Hepatocyte (in vitro differentiated cells): ENCODE measurements around the gene LMAN2L. TPM values are rescaled to one million over a fixed set of nuclear protein-coding genes. Genes with fewer than 3 reads are reported as not detected.

Experiments used
- DNase-seq: peaks from one replicate; pipeline ENCODE4 v3.0.0-alpha.2; 2016; ENCODE audit warnings: low spot score
- H2AFZ ChIP-seq: fragments of 200-600 bp; sonication (generic); 2 replicates; pipeline ENCODE4 v1.6.0; 2016; ENCODE audit warnings: antibody characterized with exemption, mild to moderate bottlenecking
- H3K27ac ChIP-seq: fragments of 200-600 bp; sonication (generic); 2 replicates; pipeline ENCODE4 v1.5.1; 2016; ENCODE audit warnings: mild to moderate bottlenecking
- H3K27me3 ChIP-seq: fragments of 200-600 bp; sonication (generic); 2 replicates; pipeline ENCODE4 v1.6.1; 2016
- H3K36me3 ChIP-seq: fragments of 200-600 bp; sonication (generic); replicated peaks from 2 replicates; pipeline ENCODE4 v1.5.1; 2016; ENCODE audit warnings: low read depth; ENCODE audit not compliant: insufficient read depth
- H3K4me1 ChIP-seq: fragments of 200-600 bp; sonication (generic); 2 replicates; pipeline ENCODE4 v1.5.1; 2016; ENCODE audit warnings: mild to moderate bottlenecking, moderate library complexity; ENCODE audit not compliant: insufficient read depth
- H3K4me2 ChIP-seq: fragments of 200-600 bp; sonication (generic); 2 replicates; pipeline ENCODE4 v1.6.0; 2016
- H3K4me3 ChIP-seq: fragments of 200-600 bp; sonication (generic); 2 replicates; pipeline ENCODE4 v1.5.1; 2016; ENCODE audit warnings: mild to moderate bottlenecking
- H3K79me2 ChIP-seq: fragments of 200-600 bp; sonication (generic); 2 replicates; pipeline ENCODE4 v1.6.0; 2017; ENCODE audit warnings: mild to moderate bottlenecking
- H3K9me2 ChIP-seq: fragments of 200-600 bp; sonication (generic); replicated peaks from 2 replicates; pipeline ENCODE4 v1.6.0; 2017; ENCODE audit warnings: mild to moderate bottlenecking; ENCODE audit not compliant: insufficient read depth
- H3K9me3 ChIP-seq: fragments of 200-600 bp; sonication (generic); 2 replicates; pipeline ENCODE4 v1.5.1; 2016; ENCODE audit warnings: low read depth, mild to moderate bottlenecking
- H4K20me1 ChIP-seq: fragments of 200-600 bp; sonication (generic); 2 replicates; pipeline ENCODE4 v1.6.0; 2016; ENCODE audit warnings: mild to moderate bottlenecking; ENCODE audit not compliant: insufficient read depth, poor library complexity, severe bottlenecking
- CTCF ChIP-seq: fragments of 200-600 bp; sonication (generic); IDR thresholded peaks from 2 replicates; pipeline ENCODE4 v1.5.1; 2016; ENCODE audit warnings: antibody characterized with exemption, mild to moderate bottlenecking; ENCODE audit not compliant: poor library complexity
- EZH2 ChIP-seq: fragments of 200-600 bp; sonication (generic); IDR thresholded peaks from 2 replicates; pipeline ENCODE4 v1.6.1; 2016; ENCODE audit warnings: antibody characterized with exemption, mild to moderate bottlenecking, borderline replicate concordance
- EZH2phosphoT487 ChIP-seq: fragments of 200-600 bp; sonication (generic); IDR thresholded peaks from one replicate; pipeline ENCODE4 v1.6.1; 2018; ENCODE audit warnings: antibody characterized with exemption, mild to moderate bottlenecking, low read depth, moderate library complexity; ENCODE audit not compliant: unreplicated experiment, severe bottlenecking
- WGBS: methylation state at CpG from one replicate; pipeline ENCODE4 v1.1.6; 2016; ENCODE audit warnings: low lambda C conversion rate; ENCODE audit errors: missing lambda C conversion rate; 5-methylcytosine and 5-hydroxymethylcytosine counted together
- polyA plus RNA-seq: library from polyadenylated mRNA; unstranded; fragments of >200 nt; fragmentation: Nextera tagmentation; extraction: Ambion mirVana; gene quantifications from 2 replicates; pipeline ENCODE4 v1.2.1, GENCODE V29; 2016
- total RNA-seq: library from RNA; depleted of rRNA; stranded (reverse); fragments of >200 nt; gene quantifications from 2 replicates; pipeline ENCODE4 v1.2.3, GENCODE V29; 2014

The LMAN2L gene
- total and polyA plus RNA-seq, 2 experiments from 2014 or later, result 35.6 to 46.7 TPM

- no peaks in the 10 kb centered on the region for H3K79me2 ChIP-seq
- no peaks in the 10 kb centered on the region for H3K9me3 ChIP-seq
- peaks cover 4% of the 10 kb centered on the region for H3K4me1 ChIP-seq
- WGBS, result 64% methylated on average over 3 of the region's 3 CpGs
- H2AFZ ChIP-seq, result no peak overlapping the region
- peak overlapping the region; percentile 40 for H3K4me2 ChIP-seq
- no peaks in the 10 kb centered on the region for H3K36me3 ChIP-seq
- no peaks in the 10 kb centered on the region for H3K9me2 ChIP-seq
- H3K4me3 ChIP-seq, result no peak overlapping the region
- peak overlapping the region; percentile 84 for H3K27ac ChIP-seq
- TF ChIP-seq EZH2, result no peak
- TF ChIP-seq CTCF, result no peak
- no peak for TF ChIP-seq EZH2phosphoT487
- no peaks in the 10 kb centered on the region for H3K27me3 ChIP-seq
- peak; percentile 83 for DNase-seq
- no peaks in the 10 kb centered on the region for H4K20me1 ChIP-seq
Observed at GRCh38 chr2:96665083-96665569, 74.7 kb downstream of the LMAN2L start.

- 92% methylated on average over 3 of the region's 3 CpGs for WGBS
- Histone ChIP-seq H3K4me1 (peaks cover 4% of the 10 kb centered on the region), H3K4me2 (peak overlapping the region; percentile 40), H3K4me3 (no peak overlapping the region), H4K20me1 (no peaks in the 10 kb centered on the region), H3K9me3 (no peaks in the 10 kb centered on the region), H3K79me2 (no peaks in the 10 kb centered on the region), H3K36me3 (no peaks in the 10 kb centered on the region), H3K27me3 (no peaks in the 10 kb centered on the region), H3K9me2 (no peaks in the 10 kb centered on the region), H3K27ac (peak overlapping the region; percentile 84), H2AFZ (no peak overlapping the region)
- no peak for DNase-seq
- no peak for TF ChIP-seq EZH2phosphoT487
- no peak for TF ChIP-seq CTCF
- TF ChIP-seq EZH2, result no peak
Observed at GRCh38 chr2:96664366-96664925, 75.4 kb downstream of the LMAN2L start.

GRCh38 chr2:96663829-96664228 is 76.0 kb downstream of the LMAN2L start:
- Histone ChIP-seq H3K79me2 (no peaks in the 10 kb centered on the region), H3K9me2 (no peaks in the 10 kb centered on the region), H3K4me1 (peaks cover 4% of the 10 kb centered on the region), H3K27ac (no peak overlapping the region), H3K9me3 (no peaks in the 10 kb centered on the region), H3K4me3 (no peak overlapping the region), H3K4me2 (no peak overlapping the region), H3K27me3 (no peaks in the 10 kb centered on the region), H3K36me3 (no peaks in the 10 kb centered on the region), H4K20me1 (no peaks in the 10 kb centered on the region), H2AFZ (no peak overlapping the region)
- WGBS, result 64% methylated on average over 7 of the region's 7 CpGs
- TF ChIP-seq EZH2phosphoT487 (no peak), CTCF (no peak), EZH2 (no peak)
- no peak for DNase-seq
